CD4-positive, CD25-positive, alpha-beta regulatory T cell (primary cell): Measurements from ENCODE around the gene CHST11. TPM values are rescaled to one million over a fixed set of nuclear protein-coding genes. Genes with fewer than 3 reads are reported as not detected.
"Not testable (repeated sequence)": the region's sequence is repeated elsewhere in the genome, so short reads cannot be mapped to it uniquely, and the experiment has no call there.

Experiments
- ATAC-seq, 2 donors: fragments of 150-1000 bp; cut with Tn5 transposase; one replicate each; pipeline ENCODE4 v1.10.0; 2021; ENCODE audit warnings: low read depth in 2 of 2, moderate number of reproducible peaks in 2 of 2, moderate library complexity in 1 of 2
- DNase-seq, 3 donors: peaks; one replicate each; pipeline versions ENCODE4 v3.0.0 to v3.0.0-alpha.2; 2012 to 2022; ENCODE audit warnings: mixed read lengths in 1 of 3
- H3K27ac ChIP-seq: one replicate; pipeline ENCODE4 v1.7.0; 2013; ENCODE audit warnings: mild to moderate bottlenecking, low read length; ENCODE audit not compliant: insufficient read depth, poor library complexity, severe bottlenecking
- H3K27me3 ChIP-seq: one replicate; pipeline ENCODE4 v1.7.0; 2013; ENCODE audit warnings: low read length; ENCODE audit not compliant: control insufficient read depth, insufficient read depth
- H3K36me3 ChIP-seq: one replicate; pipeline ENCODE4 v1.7.0; 2013; ENCODE audit warnings: mild to moderate bottlenecking, low read length, moderate library complexity; ENCODE audit not compliant: control insufficient read depth, insufficient read depth
- H3K4me1 ChIP-seq: 2 replicates; pipeline ENCODE4 v1.7.0; 2013; ENCODE audit warnings: mild to moderate bottlenecking, low read length; ENCODE audit not compliant: insufficient read depth, control insufficient read depth, poor library complexity, severe bottlenecking
- H3K4me3 ChIP-seq: one replicate; pipeline ENCODE4 v1.7.0; 2013; ENCODE audit warnings: low read depth, mild to moderate bottlenecking, low read length, moderate library complexity
- H3K9me3 ChIP-seq, 2 experiments: 1 replicate in 1 of 2; 2 replicates in 1 of 2; pipeline ENCODE4 v1.7.0; 2013; ENCODE audit warnings: low read length in 2 of 2, mild to moderate bottlenecking in 1 of 2, moderate library complexity in 1 of 2; ENCODE audit not compliant: control insufficient read depth in 2 of 2
- H3K27ac Mint-ChIP-seq, 3 donors: one replicate each; pipeline ENCODE4 v1.8.0; 2020 to 2022; ENCODE audit warnings: mild to moderate bottlenecking in 3 of 3, mixed read lengths in 3 of 3, moderate library complexity in 2 of 3
- H3K27me3 Mint-ChIP-seq: one replicate; pipeline ENCODE4 v1.8.0; 2022; ENCODE audit warnings: mild to moderate bottlenecking, mixed read lengths
- H3K36me3 Mint-ChIP-seq: one replicate; pipeline ENCODE4 v1.8.0; 2020; ENCODE audit warnings: mixed read lengths
- H3K4me1 Mint-ChIP-seq, 4 donors: one replicate each; pipeline ENCODE4 v1.8.0; 2020 to 2022; ENCODE audit warnings: mixed read lengths in 4 of 4, mild to moderate bottlenecking in 1 of 4
- H3K4me3 Mint-ChIP-seq, 4 donors: one replicate each; pipeline ENCODE4 v1.8.0; 2020 to 2022; ENCODE audit warnings: mild to moderate bottlenecking in 4 of 4, mixed read lengths in 4 of 4, moderate library complexity in 3 of 4
- H3K9me3 Mint-ChIP-seq, 7 donors: one replicate each; pipeline ENCODE4 v1.8.0; 2020 to 2022; ENCODE audit warnings: mixed read lengths in 7 of 7, mild to moderate bottlenecking in 3 of 7, moderate library complexity in 2 of 7
- polyA plus RNA-seq, 4 donors: library from polyadenylated mRNA; unstranded; fragments of 300-500 nt; fragmentation: Illumina TruSeq; gene quantifications; one replicate each; pipeline ENCODE4 v1.2.3, GENCODE V29; 2021
- total RNA-seq: library from RNA; stranded (reverse); gene quantifications from one replicate; pipeline ENCODE4 v1.2.3, GENCODE V29; 2022

Gene CHST11
- total and polyA plus RNA-seq, 5 donors from 2014 or later, result 70.2 to 192 (median 105) TPM

DNA sequence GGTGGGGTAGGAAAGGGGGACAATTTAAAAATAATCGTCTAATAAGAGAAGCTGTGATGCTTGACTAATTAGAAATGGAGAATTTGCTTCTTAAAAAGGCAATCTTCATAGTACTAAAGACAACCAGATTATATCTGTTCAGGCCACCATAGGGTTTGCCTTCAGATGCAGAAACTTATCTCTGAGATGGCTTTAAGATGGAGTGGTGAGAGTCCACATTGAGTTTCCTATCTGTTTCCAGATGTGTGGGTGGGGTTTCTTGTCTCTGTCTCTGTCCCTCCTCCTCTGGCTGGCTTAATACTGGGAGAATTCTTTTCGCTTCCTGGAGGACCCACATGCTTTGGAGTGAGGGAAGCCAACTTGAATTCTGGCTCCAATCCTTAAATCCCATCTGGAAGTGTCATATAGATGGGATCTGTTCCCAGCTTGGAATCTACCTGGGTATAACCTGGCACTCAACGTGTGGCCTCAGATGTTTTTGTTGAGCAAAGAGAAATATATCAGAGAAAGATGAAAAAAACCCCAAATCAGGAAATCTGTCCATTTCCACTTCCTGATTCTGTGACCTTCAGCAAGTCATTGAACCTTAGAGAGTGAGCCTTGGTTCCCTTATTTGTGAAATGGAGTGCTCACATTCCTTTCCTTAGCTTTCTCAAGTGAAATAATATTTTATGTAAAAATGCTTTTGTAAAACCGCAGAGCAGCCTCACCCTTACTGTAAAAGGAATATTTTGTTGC is 66.4 kb downstream of the CHST11 start:
- H3K4me1 Mint-ChIP-seq, result peaks cover 55 to 98% (median 84%) of the 10 kb centered on the region in 4 donors
- Histone ChIP-seq H3K4me1 (peaks cover 83% of the 10 kb centered on the region), H3K36me3 (peaks cover 5% of the 10 kb centered on the region), H3K4me3 (peak overlapping the region; percentile 61), H3K27me3 (no peaks in the 10 kb centered on the region), H3K27ac (peak overlapping the region; percentile 25), H3K9me3 (no peaks in the 10 kb centered on the region)
- no peaks in the 10 kb centered on the region for H3K27me3 Mint-ChIP-seq
- H3K9me3 Mint-ChIP-seq, result peaks cover 0 to 1% (median 0%) of the 10 kb centered on the region in 7 donors
- ATAC-seq (no peak), DNase-seq (no peak)
- H3K36me3 Mint-ChIP-seq, result peaks cover 13% of the 10 kb centered on the region
- H3K4me3 Mint-ChIP-seq, result peak overlapping the region; percentile 56 to 80 (median 67)
- H3K27ac Mint-ChIP-seq, result peak overlapping the region; percentile 4 to 61 (median 16)

DNA sequence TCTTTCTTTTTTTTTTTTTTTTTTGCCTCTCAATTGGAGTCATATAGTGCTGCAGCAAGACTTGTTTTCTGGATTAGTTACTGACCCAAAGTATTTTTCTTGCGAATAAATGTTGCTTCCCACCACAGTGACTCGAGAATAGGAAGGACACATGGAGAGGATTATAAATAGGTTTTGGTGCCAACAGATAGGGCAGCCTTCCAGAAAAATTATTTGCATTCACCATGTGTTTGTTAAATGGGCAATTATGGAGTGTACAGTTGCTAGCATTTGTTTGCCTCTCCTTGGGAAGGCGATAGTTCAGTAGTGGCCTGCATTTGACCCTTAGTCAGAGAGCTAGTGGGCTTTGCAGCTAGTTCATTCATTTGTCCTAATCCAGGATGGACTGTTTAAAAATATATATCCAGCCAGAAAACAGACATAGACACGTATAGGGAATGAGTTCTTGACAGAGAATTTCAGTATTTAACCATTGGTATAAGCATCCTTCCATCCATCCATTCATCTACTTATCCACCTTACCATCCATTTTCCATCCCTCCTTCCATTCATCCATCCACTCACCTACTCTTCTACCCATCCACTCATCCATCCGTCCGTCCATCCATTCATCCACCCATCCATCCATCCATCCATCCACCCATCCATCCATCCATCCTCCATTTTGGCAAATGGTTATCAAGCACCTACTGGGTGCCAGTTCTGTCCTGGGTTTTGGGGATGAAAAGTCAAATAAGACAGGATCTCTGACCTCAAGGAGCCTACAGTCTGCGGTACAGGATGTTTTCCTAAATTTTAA is 67.5 kb downstream of the CHST11 start:
- Histone ChIP-seq H3K9me3 (no peaks in the 10 kb centered on the region), H3K4me3 (peak overlapping the region; percentile 6), H3K27ac (no peak overlapping the region), H3K27me3 (no peaks in the 10 kb centered on the region), H3K36me3 (peaks cover 5% of the 10 kb centered on the region), H3K4me1 (peaks cover 78% of the 10 kb centered on the region)
- Mint-ChIP-seq H3K27me3 (no peaks in the 10 kb centered on the region), H3K27ac (peak overlapping the region; percentile 16 to 61 (median 43)), H3K9me3 (peaks cover 0 to 1% (median 0%) of the 10 kb centered on the region in 7 donors), H3K4me1 (peaks cover 52 to 98% (median 83%) of the 10 kb centered on the region in 4 donors), H3K36me3 (peaks cover 14% of the 10 kb centered on the region), H3K4me3 (peak overlapping the region in 3 of 4 donors; percentile 33 to 80 (median 44))
- ATAC-seq (no peak), DNase-seq (no peak)

DNA sequence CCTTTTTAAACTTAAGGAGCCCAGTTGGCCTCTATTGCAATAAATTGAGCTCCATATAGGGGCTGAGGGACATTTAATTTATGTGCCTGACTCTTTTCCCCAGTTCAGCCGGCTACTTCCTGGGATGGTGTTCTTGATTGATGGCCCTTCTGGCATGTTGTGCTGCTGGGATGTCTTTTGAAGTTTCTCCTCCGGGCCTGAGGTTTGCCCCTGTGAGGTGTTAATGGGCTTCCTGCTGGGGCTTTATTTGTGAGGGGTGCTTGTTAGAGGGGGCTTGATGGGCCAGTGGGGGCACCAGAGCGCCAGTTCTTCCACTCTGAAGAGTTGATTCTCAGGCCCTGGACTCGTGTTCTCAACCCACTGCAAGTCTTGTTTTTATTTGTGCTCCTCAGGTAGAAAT is 69.6 kb downstream of the CHST11 start:
- H3K27me3 ChIP-seq, result no peaks in the 10 kb centered on the region
- ATAC-seq (no peak), DNase-seq (no peak)
- H3K36me3 Mint-ChIP-seq, result peaks cover 25% of the 10 kb centered on the region
- H3K4me1 ChIP-seq, result peaks cover 59% of the 10 kb centered on the region
- H3K36me3 ChIP-seq, result peaks cover 8% of the 10 kb centered on the region
- no peaks in the 10 kb centered on the region for H3K27me3 Mint-ChIP-seq
- peaks cover 40 to 97% (median 73%) of the 10 kb centered on the region in 4 donors for H3K4me1 Mint-ChIP-seq
- peaks cover 0 to 1% (median 0%) of the 10 kb centered on the region in 7 donors for H3K9me3 Mint-ChIP-seq
- H3K4me3 ChIP-seq, result no peak overlapping the region
- no peak overlapping the region for H3K4me3 Mint-ChIP-seq
- peak overlapping the region; percentile 43 to 69 (median 60) for H3K27ac Mint-ChIP-seq
- H3K27ac ChIP-seq, result no peak overlapping the region
- no peaks in the 10 kb centered on the region for H3K9me3 ChIP-seq

DNA sequence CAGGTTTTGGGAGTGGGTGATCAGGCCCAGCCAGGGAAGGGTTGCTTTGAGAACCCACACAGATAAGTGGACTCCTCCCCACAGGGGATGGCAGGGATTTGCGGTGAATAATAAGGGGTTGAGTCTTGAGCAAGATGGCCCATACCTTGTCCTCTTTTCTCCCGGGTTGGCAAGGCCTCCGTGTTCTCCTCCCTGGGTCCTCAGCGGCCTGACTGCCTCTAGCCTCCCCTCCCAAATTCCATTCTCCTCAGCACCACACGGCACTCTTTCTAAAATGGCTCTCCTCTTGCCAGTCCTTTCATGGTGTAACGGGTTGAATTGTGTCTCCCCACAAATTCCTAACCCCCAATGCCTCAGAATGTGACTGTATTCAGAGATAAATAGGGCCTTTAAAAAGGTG is 70.0 kb downstream of the CHST11 start:
- Mint-ChIP-seq H3K9me3 (peaks cover 0 to 1% (median 0%) of the 10 kb centered on the region in 7 donors), H3K4me3 (no peak overlapping the region), H3K4me1 (peaks cover 41 to 97% (median 72%) of the 10 kb centered on the region in 4 donors), H3K27ac (peak overlapping the region in 2 of 3 donors; percentile 60 to 69), H3K36me3 (peaks cover 28% of the 10 kb centered on the region), H3K27me3 (no peaks in the 10 kb centered on the region)
- Histone ChIP-seq H3K36me3 (peaks cover 8% of the 10 kb centered on the region), H3K27me3 (no peaks in the 10 kb centered on the region), H3K27ac (peak overlapping the region; percentile 6), H3K4me3 (no peak overlapping the region), H3K9me3 (no peaks in the 10 kb centered on the region), H3K4me1 (peaks cover 56% of the 10 kb centered on the region)
- ATAC-seq (no peak), DNase-seq (no peak)

DNA sequence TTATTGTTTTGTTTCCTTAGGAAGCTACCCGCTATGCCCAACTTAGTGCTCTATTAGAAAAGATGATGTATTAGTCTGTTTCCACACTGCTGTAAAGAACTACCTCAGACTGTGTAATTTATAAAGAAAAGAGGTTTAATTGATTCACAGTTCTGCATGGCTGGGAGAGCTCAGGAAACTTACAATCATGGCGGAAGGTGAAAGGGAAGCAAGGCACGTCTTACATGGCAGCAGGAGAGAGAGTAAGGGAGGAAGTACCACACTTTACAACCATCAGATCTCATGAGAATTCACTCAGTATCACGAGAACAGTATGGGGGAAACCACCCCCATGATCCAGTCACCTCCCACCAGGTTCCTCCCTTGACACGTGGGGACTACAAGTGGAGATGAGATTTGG is 70.9 kb downstream of the CHST11 start:
- not testable (repeated sequence) for H3K36me3 ChIP-seq, H3K4me3 ChIP-seq, H3K27me3 ChIP-seq, H3K9me3 ChIP-seq, H3K9me3 Mint-ChIP-seq, DNase-seq, ATAC-seq, H3K27me3 Mint-ChIP-seq, H3K27ac ChIP-seq
- peak overlapping the region in 2 of 3 donors; percentile 60 to 94 for H3K27ac Mint-ChIP-seq
- peaks cover 31% of the 10 kb centered on the region for H3K36me3 Mint-ChIP-seq
- peaks cover 46 to 97% (median 74%) of the 10 kb centered on the region in 4 donors for H3K4me1 Mint-ChIP-seq
- H3K4me3 Mint-ChIP-seq, result peak overlapping the region in 3 of 4 donors; percentile 9 to 49 (median 24)
- H3K4me1 ChIP-seq, result peaks cover 51% of the 10 kb centered on the region

DNA sequence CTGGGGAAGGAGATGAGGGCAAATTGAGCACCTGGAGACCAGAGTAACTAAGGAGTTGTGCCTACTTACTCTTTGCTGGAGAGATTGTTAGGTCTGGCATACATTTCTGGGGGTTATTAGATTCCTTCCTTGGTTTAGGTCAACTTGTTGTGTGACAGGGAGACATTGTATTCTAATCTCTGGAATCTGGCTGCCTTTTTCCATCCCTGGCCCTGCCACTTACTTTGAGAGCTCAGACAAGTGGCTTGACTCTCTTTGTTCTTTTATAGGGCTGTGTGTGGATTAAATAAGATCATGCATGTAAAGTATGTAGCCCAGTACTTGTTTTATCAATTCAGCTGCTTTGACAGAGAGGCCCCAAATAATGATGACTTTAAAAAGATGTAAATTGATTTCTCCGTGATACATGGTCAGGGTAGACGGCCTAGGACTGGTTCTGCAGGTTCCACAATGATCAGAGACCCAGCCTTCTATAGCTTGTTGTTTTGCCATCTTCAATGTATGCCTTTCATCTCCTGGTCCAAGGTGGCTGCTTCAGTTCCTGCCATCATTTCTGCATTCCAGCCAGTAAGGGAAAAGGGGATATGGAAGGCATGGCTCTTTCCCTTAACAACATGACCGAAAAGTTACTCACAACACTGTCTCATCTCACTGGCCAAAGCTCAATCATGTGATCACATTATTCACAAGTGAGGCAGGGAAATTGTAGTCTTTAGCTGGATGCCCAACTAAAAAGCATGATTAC is 72.6 kb downstream of the CHST11 start:
- Histone ChIP-seq H3K27me3 (no peaks in the 10 kb centered on the region), H3K9me3 (no peaks in the 10 kb centered on the region), H3K36me3 (peaks cover 8% of the 10 kb centered on the region), H3K4me3 (no peak overlapping the region), H3K4me1 (peaks cover 46% of the 10 kb centered on the region), H3K27ac (no peak overlapping the region)
- Mint-ChIP-seq H3K4me3 (no peak overlapping the region), H3K9me3 (peaks cover 0 to 1% (median 0%) of the 10 kb centered on the region in 7 donors), H3K36me3 (peaks cover 31% of the 10 kb centered on the region), H3K4me1 (peaks cover 42 to 97% (median 67%) of the 10 kb centered on the region in 4 donors), H3K27ac (peak overlapping the region; percentile 28 to 77 (median 40)), H3K27me3 (no peaks in the 10 kb centered on the region)
- no peak for DNase-seq
- no peak for ATAC-seq

DNA sequence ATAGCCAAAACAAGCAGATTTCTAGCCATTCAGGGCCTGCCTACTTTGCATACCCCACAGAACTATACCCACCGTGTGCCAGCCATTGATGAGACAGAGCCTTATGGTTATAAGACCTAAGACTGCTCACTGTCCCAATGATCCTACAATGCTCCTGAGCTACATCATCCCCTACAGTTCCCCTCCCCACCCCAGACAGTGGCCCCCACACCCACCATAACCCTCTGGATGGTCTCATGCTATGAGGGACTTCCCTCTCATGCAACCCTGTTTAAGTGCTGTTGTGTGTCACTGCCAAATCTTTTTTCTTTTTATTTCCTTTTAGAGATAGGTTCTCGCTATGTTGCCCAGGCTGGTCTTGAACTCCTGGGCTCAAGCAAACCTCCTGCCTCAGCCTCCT is 75.9 kb downstream of the CHST11 start:
- ATAC-seq (no peak), DNase-seq (no peak)
- no peaks in the 10 kb centered on the region for H3K27me3 ChIP-seq
- peaks cover 27% of the 10 kb centered on the region for H3K36me3 Mint-ChIP-seq
- no peaks in the 10 kb centered on the region for H3K9me3 Mint-ChIP-seq
- peaks cover 37% of the 10 kb centered on the region for H3K4me1 ChIP-seq
- H3K4me1 Mint-ChIP-seq, result peaks cover 40 to 97% (median 73%) of the 10 kb centered on the region in 4 donors
- no peaks in the 10 kb centered on the region for H3K27me3 Mint-ChIP-seq
- no peak overlapping the region for H3K4me3 ChIP-seq
- peak overlapping the region in 1 of 3 donors; percentile 78 for H3K27ac Mint-ChIP-seq
- H3K4me3 Mint-ChIP-seq, result peak overlapping the region in 1 of 4 donors; percentile 24
- H3K27ac ChIP-seq, result no peak overlapping the region
- H3K36me3 ChIP-seq, result peaks cover 25% of the 10 kb centered on the region
- H3K9me3 ChIP-seq, result no peaks in the 10 kb centered on the region
